HepG2 (cell line): Measurements from ENCODE around the gene TM4SF1. TPM values are rescaled to one million over a fixed set of nuclear protein-coding genes. Genes with fewer than 3 reads are reported as not detected.

Source experiments
- ATAC-seq: fragments of 200-7000 bp; cut with Tn5 transposase; 3 replicates; pipeline ENCODE4 v1.9.1; 2020; ENCODE audit warnings: mild to moderate bottlenecking, moderate library complexity
- BruUV-seq: library from RNA; stranded (reverse); fragments of 400-500 nt; replicated peaks from 2 replicates; lab custom pipeline; 2021; lab: Mats Ljungman, UMichigan
- CTCF ChIA-PET: fragments of 300-600 bp; formaldehyde crosslinking; extraction: SDS; loops from one replicate; lab custom pipeline; 2021; ENCODE audit warnings: low total read pairs, inconsistent platforms, low intra/inter-chr PET ratio; lab: Yijun Ruan, JAX
- POLR2A ChIA-PET: fragments of 350-600 bp; sonication (Branson Sonifier 250); formaldehyde crosslinking; loops from one replicate; lab custom pipeline; 2020; ENCODE audit warnings: antibody characterized with exemption, inconsistent platforms; lab: Yijun Ruan, JAX
- DNase-seq: peaks from one replicate; pipeline ENCODE4 v3.0.0-alpha.2; 2015; ENCODE audit warnings: low spot score
- FAIRE-seq: peaks from 3 replicates; lab custom pipeline; 2011; peaks lifted over from hg19 to GRCh38; lab: Jason Lieb, UNC
- H2AFZ ChIP-seq: one replicate; pipeline ENCODE4 v1.6.1; 2011; ENCODE audit warnings: low read length, inconsistent platforms
- H3K27ac ChIP-seq: fragments of 300-600 bp; 3 replicates; pipeline ENCODE4 v1.8.0; 2011; ENCODE audit warnings: mixed run types, mild to moderate bottlenecking, mixed read lengths, low read length, inconsistent platforms; ENCODE audit not compliant: insufficient read depth; ENCODE audit errors: extremely low read length
- H3K27me3 ChIP-seq, 2 experiments: fragments of 200-600 bp in 1 of 2; 2 replicates in 1 of 2; 3 replicates in 1 of 2; pipeline versions ENCODE4 v1.6.0 to v1.8.0; 2011; ENCODE audit warnings: low read length in 2 of 2, mild to moderate bottlenecking in 2 of 2, moderate library complexity in 2 of 2, inconsistent platforms in 1 of 2; ENCODE audit not compliant: insufficient read depth in 2 of 2, control insufficient read depth in 1 of 2
- H3K36me3 ChIP-seq, 2 experiments: fragments of 200-600 bp in 1 of 2; replicated peaks in 1 of 2; 2 replicates in 1 of 2; 3 replicates in 1 of 2; pipeline versions ENCODE4 v1.5.1 to v1.8.0; 2011; ENCODE audit warnings: low read length in 2 of 2, inconsistent platforms in 1 of 2; ENCODE audit not compliant: insufficient read depth in 2 of 2, control insufficient read depth in 1 of 2
- H3K4me1 ChIP-seq: 2 replicates; pipeline ENCODE4 v1.5.1; 2012; ENCODE audit warnings: low read length, inconsistent platforms; ENCODE audit not compliant: insufficient read depth
- H3K4me2 ChIP-seq: 2 replicates; pipeline ENCODE4 v1.6.0; 2011; ENCODE audit warnings: low read depth, low read length, inconsistent platforms
- H3K4me3 ChIP-seq, 3 experiments: fragments of 200-600 bp in 1 of 3; sonication (generic), shearing (Covaris generic) in 1 of 3; replicated peaks in 1 of 3; 2 replicates each; pipeline ENCODE4 v1.5.1; 2011 to 2016; ENCODE audit warnings: low read length in 3 of 3, inconsistent platforms in 2 of 3, low read depth in 2 of 3, mild to moderate bottlenecking in 2 of 3, control low read depth in 1 of 3, mixed read lengths in 1 of 3; ENCODE audit not compliant: insufficient read depth in 1 of 3
- H3K79me2 ChIP-seq: one replicate; pipeline ENCODE4 v1.6.1; 2011; ENCODE audit warnings: low read length, inconsistent platforms; ENCODE audit not compliant: insufficient read depth
- H3K9ac ChIP-seq: 2 replicates; pipeline ENCODE4 v1.6.0; 2011; ENCODE audit warnings: mild to moderate bottlenecking, low read depth, low read length, inconsistent platforms; ENCODE audit not compliant: insufficient read depth
- H3K9me3 ChIP-seq: 2 replicates; pipeline ENCODE4 v1.5.1; 2012; ENCODE audit warnings: mild to moderate bottlenecking, low read length
- H4K20me1 ChIP-seq: 2 replicates; pipeline ENCODE4 v1.6.0; 2011; ENCODE audit warnings: inconsistent platforms, mild to moderate bottlenecking, low read length, moderate library complexity; ENCODE audit not compliant: insufficient read depth
- FOSL2 ChIP-seq: sonication (generic); formaldehyde crosslinking; IDR thresholded peaks from 2 replicates; pipeline ENCODE4 v1.4.0; 2020; ENCODE audit warnings: missing genetic modification reagents
- FOXO1 ChIP-seq: sonication (generic); formaldehyde crosslinking; IDR thresholded peaks from 2 replicates; pipeline ENCODE4 v1.4.0; 2020; ENCODE audit warnings: missing genetic modification reagents
- MBD4 ChIP-seq: IDR thresholded peaks from 2 replicates; pipeline ENCODE4 v1.6.1; 2012; ENCODE audit warnings: low read length, inconsistent platforms, borderline replicate concordance
- NFE2 ChIP-seq: sonication (generic); formaldehyde crosslinking; IDR thresholded peaks from 2 replicates; pipeline ENCODE4 v1.4.0; 2020; ENCODE audit warnings: missing genetic modification reagents
- NKX3-1 ChIP-seq: sonication (generic); formaldehyde crosslinking; IDR thresholded peaks from 2 replicates; pipeline ENCODE4 v1.5.0; 2020; ENCODE audit warnings: missing genetic modification reagents
- PCBP1 ChIP-seq: fragments of 200-400 bp; formaldehyde crosslinking; IDR thresholded peaks from 2 replicates; pipeline ENCODE4 v1.6.1; 2017; ENCODE audit warnings: mild to moderate bottlenecking, low read depth, low read length, borderline replicate concordance
- SALL1 ChIP-seq: sonication (generic); formaldehyde crosslinking; IDR thresholded peaks from 2 replicates; pipeline ENCODE4 v1.8.0; 2022; ENCODE audit warnings: mild to moderate bottlenecking, missing genetic modification reagents
- SSRP1 ChIP-seq: IDR thresholded peaks from 2 replicates; pipeline ENCODE4 v1.6.1; 2016; ENCODE audit warnings: control low read depth
- ZBTB38 ChIP-seq: sonication (generic); formaldehyde crosslinking; IDR thresholded peaks from 2 replicates; pipeline ENCODE4 v1.5.1; 2020; ENCODE audit warnings: mild to moderate bottlenecking, missing genetic modification reagents
- ZMYM4 ChIP-seq: sonication (generic); formaldehyde crosslinking; IDR thresholded peaks from 2 replicates; pipeline ENCODE4 v1.8.1; 2023; ENCODE audit warnings: mild to moderate bottlenecking, missing genetic modification reagents
- ZNF263 ChIP-seq: sonication (generic); formaldehyde crosslinking; IDR thresholded peaks from 2 replicates; pipeline ENCODE4 v1.4.0; 2020; ENCODE audit warnings: missing genetic modification reagents
- ZSCAN12 ChIP-seq: sonication (generic); formaldehyde crosslinking; IDR thresholded peaks from 2 replicates; pipeline ENCODE4 v1.9.0; 2021; ENCODE audit warnings: mild to moderate bottlenecking, missing genetic modification reagents
- WGBS: methylation state at CpG from one replicate; pipeline ENCODE4 v1.1.6; 2017; ENCODE audit warnings: low lambda C conversion rate; 5-methylcytosine and 5-hydroxymethylcytosine counted together
- in situ Hi-C: cut with HindIII; loops from 2 replicates; pipeline ENCODE4 v1.10.0; 2017; ENCODE audit warnings: low pct_unique_long_range_greater_than_20kb; ENCODE audit not compliant: extremely low pct_ligation_motif_present
- intact Hi-C: fragments of 100-400 bp; cut with micrococcal nuclease; formaldehyde crosslinking; loops from one replicate; pipeline ENCODE4 v1.10.0; 2022; ENCODE audit not compliant: unreplicated experiment
- polyA plus RNA-seq, 8 experiments: library from polyadenylated mRNA; depleted of rRNA in 3 of 8; stranded (reverse) in 7 of 8; unstranded in 1 of 8; fragments of >200 nt; fragmentation: Illumina TruSeq in 4 of 8; extraction: Trizol in 4 of 8; gene quantifications; 2 replicates each; pipeline versions ENCODE4 v1.2.1 to v1.2.3, GENCODE V29; 2011 to 2016; ENCODE audit warnings: low read depth in 4 of 8, missing spikeins in 1 of 8, mixed read lengths in 1 of 8; ENCODE audit not compliant: insufficient read depth in 1 of 8
- total RNA-seq, 5 experiments: library from RNA; depleted of rRNA; stranded (reverse); fragments of >200 nt; fragmentation: Illumina TruSeq; extraction: Trizol; gene quantifications; 2 replicates each; pipeline ENCODE4 v1.2.3, GENCODE V29; 2016; ENCODE audit warnings: low read depth in 1 of 5
- TF ChIP-seq, protein P1 (sequence below): sonication (generic); formaldehyde crosslinking; IDR thresholded peaks from 2 replicates; pipeline ENCODE4 v1.5.1; 2020; ENCODE audit warnings: mild to moderate bottlenecking, missing genetic modification reagents, moderate library complexity

Gene TM4SF1
- total and polyA plus RNA-seq, 2 of the 13 experiments (the other 11 are each of a cell fraction or from before 2014, with no cell fraction given): 431 to 1,359 TPM

DNA sequence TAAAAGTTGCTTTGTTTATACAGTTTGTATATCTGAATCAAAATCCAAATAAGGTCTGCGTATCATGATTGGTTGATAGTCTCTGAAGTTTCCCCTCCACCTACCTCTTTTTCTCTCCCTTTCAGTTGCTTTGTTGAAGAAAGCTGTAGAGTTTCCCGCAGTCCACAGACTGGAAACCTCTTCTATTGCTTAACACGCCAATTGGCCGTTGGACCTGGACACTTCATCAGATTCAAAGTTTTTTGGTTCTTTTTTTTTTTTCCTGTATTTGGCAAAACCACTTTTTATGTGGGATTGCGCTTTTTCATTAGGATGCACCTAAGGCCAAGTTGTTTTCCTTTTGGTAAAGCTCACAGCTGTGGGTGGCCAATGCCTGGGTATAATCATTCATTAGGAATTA, 14.5 kb upstream of the TM4SF1 start (continued):
- TF ChIP-seq NFE2: no peak

DNA sequence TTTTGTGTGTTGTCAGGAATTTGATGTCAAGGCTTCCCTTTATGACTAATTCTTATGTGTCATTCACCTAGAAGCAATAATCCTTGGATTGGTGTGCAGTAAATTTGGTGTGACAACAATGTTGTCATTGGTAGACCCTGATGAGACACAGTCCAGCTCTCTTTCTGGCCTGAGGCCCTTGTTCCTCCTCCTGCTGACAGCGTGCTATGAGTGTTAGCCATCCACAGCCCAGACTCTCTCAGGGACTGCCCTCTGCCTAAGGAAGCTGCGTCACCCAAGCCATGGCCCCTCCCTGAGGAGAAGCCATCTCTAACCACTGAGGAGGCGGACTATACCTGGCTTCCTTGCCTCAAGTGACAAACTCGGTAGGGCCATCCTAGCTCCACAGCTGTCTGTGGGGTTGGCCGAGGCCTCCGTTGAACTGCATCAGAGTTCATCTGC, 13.3 kb upstream of the TM4SF1 start:
- Histone ChIP-seq H3K4me3 (no peak overlapping the region), H3K79me2 (peaks cover 11% of the 10 kb centered on the region), H3K9ac (peak overlapping the region; percentile 19; the same call in 1 of the 2 replicates), H2AFZ (no peak overlapping the region), H3K36me3 (no peaks in the 10 kb centered on the region), H3K9me3 (no peaks in the 10 kb centered on the region), H3K27me3 (no peaks in the 10 kb centered on the region; a peak in 1 of 5 replicates), H4K20me1 (no peaks in the 10 kb centered on the region), H3K27ac (peak overlapping the region; percentile 100), H3K4me2 (no peak overlapping the region)
- in situ Hi-C loops: loop anchor here (5.0 kb wide), 1 partner anchor 38 kb away; no protein-coding TSS in a partner anchor
- ATAC-seq: no peak
- FAIRE-seq: no peak
- WGBS: 100% methylated on average over 3 of the region's 6 CpGs
- no TSS peak for BruUV-seq
- DNase-seq: no peak
- POLR2A ChIA-PET: interaction anchor here (1.8 to 8.2 kb wide), 3 partner anchors 11 to 35 kb away, joined by 6 to 265 read pairs (median 9); partner anchors contain the start of gene TM4SF1
- TF ChIP-seq FOSL2 (CRISPR knock-in tag): 0 out of 2 replicates have a peak, but pooled peaks have one; percentile 23
- TF ChIP-seq ZSCAN12 (CRISPR knock-in tag): no peak
- 0 out of 2 replicates have a peak, but pooled peaks have one; percentile 12 for TF ChIP-seq ZNF263
- no peak for TF ChIP-seq PCBP1
- TF ChIP-seq MBD4: no peak
- 0 out of 2 replicates have a peak, but pooled peaks have one; percentile 24 for TF ChIP-seq NKX3-1 (CRISPR knock-in tag)
- peak; percentile 75 for TF ChIP-seq ZBTB38
- TF ChIP-seq SSRP1 (CRISPR knock-in tag): no peak
- TF ChIP-seq ZMYM4 (CRISPR knock-in tag): peak; percentile 33; the same call in 1 of the 2 replicates
- TF ChIP-seq SALL1 (CRISPR knock-in tag): peak; percentile 28; the same call in 1 of the 2 replicates
- TF ChIP-seq FOXO1: no peak
- TF ChIP-seq, protein P1, sequence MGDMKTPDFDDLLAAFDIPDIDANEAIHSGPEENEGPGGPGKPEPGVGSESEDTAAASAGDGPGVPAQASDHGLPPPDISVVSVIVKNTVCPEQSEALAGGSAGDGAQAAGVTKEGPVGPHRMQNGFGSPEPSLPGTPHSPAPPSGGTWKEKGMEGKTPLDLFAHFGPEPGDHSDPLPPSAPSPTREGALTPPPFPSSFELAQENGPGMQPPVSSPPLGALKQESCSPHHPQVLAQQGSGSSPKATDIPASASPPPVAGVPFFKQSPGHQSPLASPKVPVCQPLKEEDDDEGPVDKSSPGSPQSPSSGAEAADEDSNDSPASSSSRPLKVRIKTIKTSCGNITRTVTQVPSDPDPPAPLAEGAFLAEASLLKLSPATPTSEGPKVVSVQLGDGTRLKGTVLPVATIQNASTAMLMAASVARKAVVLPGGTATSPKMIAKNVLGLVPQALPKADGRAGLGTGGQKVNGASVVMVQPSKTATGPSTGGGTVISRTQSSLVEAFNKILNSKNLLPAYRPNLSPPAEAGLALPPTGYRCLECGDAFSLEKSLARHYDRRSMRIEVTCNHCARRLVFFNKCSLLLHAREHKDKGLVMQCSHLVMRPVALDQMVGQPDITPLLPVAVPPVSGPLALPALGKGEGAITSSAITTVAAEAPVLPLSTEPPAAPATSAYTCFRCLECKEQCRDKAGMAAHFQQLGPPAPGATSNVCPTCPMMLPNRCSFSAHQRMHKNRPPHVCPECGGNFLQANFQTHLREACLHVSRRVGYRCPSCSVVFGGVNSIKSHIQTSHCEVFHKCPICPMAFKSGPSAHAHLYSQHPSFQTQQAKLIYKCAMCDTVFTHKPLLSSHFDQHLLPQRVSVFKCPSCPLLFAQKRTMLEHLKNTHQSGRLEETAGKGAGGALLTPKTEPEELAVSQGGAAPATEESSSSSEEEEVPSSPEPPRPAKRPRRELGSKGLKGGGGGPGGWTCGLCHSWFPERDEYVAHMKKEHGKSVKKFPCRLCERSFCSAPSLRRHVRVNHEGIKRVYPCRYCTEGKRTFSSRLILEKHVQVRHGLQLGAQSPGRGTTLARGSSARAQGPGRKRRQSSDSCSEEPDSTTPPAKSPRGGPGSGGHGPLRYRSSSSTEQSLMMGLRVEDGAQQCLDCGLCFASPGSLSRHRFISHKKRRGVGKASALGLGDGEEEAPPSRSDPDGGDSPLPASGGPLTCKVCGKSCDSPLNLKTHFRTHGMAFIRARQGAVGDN (CRISPR knock-in tag): peak; percentile 62
- TF ChIP-seq, all 625 proteins: peak for 7
- CTCF ChIA-PET: no interaction called here
- intact Hi-C loops: no loop called here
- H3K4me1 ChIP-seq: peaks cover 97% of the 10 kb centered on the region
